ENCODE data around the gene CBARP.
"Not testable (repeated sequence)": the region's sequence is repeated elsewhere in the genome, so short reads cannot be mapped to it uniquely, and the experiment has no call there.

The CBARP gene

GRCh38 chr19:1210227-1210538 is 27.6 kb downstream of the CBARP start:
- no peak for TF ChIP-seq CTCF (IDR thresholded peaks at IDR 0.05; ENCODE audit: low read depth, low read length, missing control alignments)
- in situ Hi-C loops (cut with HindIII; ENCODE audit: low sequenced_read_pairs) = no loop called here
- no peak overlapping the region for H3K4me3 ChIP-seq (ENCODE audit: low read depth, low read length)
- no peak for DNase-seq (ENCODE audit: low read depth)

- in situ Hi-C loops (cut with HindIII; ENCODE audit: low sequenced_read_pairs); H3K4me3 ChIP-seq (ENCODE audit: low read depth, low read length); DNase-seq (ENCODE audit: low read depth): not testable (repeated sequence)
Measured at GRCh38 chr19:1208830-1209229, 29.0 kb downstream of the CBARP start.

- no peak for DNase-seq (ENCODE audit: low read depth)
- in situ Hi-C loops (cut with HindIII; ENCODE audit: low sequenced_read_pairs) = no loop called here
- peak overlapping the region; percentile 77 for H3K4me3 ChIP-seq (ENCODE audit: low read depth, low read length)
- no peak for TF ChIP-seq CTCF (IDR thresholded peaks at IDR 0.05; ENCODE audit: low read depth, low read length, missing control alignments)
Measured at GRCh38 chr19:1206864-1207450, 30.8 kb downstream of the CBARP start.

DNA sequence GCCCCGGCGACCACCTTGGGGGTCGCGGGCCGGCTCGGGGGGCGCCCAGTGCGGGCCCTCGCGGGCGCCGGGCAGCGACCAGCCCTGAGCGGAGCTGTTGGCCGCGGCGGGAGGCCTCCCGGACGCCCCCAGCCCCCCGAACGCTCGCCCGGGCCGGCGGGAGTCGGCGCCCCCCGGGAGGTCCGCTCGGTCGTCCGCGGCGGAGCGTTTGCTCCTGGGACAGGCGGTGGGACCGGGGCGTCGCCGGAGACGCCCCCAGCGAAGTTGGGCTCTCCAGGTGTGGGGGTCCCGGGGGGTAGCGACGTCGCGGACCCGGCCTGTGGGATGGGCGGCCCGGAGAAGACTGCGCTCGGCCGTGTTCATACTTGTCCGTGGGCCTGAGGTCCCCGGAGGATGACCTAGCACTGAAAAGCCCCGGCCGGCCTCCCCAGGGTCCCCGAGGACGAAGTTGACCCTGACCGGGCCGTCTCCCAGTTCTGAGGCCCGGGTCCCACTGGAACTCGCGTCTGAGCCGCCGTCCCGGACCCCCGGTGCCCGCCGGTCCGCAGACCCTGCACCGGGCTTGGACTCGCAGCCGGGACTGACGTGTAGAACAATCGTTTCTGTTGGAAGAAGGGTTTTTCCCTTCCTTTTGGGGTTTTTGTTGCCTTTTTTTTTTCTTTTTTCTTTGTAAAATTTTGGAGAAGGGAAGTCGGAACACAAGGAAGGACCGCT is 31.5 kb downstream of the CBARP start:
- no peak for TF ChIP-seq CTCF (IDR thresholded peaks at IDR 0.05; ENCODE audit: low read depth, low read length, missing control alignments)
- no peak for DNase-seq (ENCODE audit: low read depth)
- peak overlapping the region; percentile 77 for H3K4me3 ChIP-seq (ENCODE audit: low read depth, low read length)
- in situ Hi-C loops (cut with HindIII; ENCODE audit: low sequenced_read_pairs) = no loop called here

DNA sequence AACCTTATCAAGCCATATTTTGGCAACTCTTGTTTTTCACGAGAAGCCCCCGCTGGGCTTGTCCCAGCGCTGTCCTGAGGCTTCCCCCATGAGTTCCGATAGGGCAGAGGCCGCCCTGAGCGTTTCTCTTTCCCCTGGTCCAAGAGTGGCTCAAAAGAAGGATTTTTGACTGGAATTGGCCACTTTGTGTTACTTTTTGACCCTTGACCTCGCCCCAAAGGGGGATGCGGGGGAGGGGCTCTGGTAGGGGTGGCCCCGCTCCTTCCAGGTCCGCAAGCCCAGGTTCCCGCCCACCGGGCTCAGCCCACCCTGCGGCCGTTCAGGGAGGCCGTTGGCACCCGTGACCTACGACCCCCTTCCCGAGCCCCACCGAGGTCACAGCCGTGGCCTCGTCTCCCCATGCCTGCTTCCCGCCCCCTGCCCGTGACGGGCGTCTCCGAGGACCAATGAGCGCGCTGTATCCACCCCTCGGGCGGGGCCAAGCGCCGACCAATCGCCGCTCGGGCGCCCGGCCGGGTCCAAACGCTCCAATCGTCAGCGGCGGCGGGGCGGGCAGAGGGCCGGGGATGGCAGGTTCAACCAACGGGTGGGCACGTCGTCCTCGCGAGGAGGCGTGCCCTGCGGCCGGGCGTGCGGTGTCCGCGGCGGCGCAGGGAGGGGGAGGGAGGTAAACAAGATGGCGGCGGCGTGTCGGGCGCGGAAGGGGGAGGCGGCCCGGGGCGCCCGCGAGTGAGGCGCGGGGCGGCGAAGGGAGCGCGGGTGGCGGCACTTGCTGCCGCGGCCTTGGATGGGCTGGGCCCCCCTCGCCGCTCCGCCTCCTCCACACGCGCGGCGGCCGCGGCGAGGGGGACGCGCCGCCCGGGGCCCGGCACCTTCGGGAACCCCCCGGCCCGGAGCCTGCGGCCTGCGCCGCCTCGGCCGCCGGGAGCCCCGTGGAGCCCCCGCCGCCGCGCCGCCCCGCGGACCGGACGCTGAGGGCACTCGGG is 32.4 kb downstream of the CBARP start, which contains the start of gene STK11:
Gene STK11, plus strand, starts transcription at position 665 of the 986 bp plus-strand sequence. CDS start 1,136 bp downstream, outside the sequence.
- TF ChIP-seq CTCF (IDR thresholded peaks at IDR 0.05; ENCODE audit: low read depth, low read length, missing control alignments) = no peak
- in situ Hi-C loops (cut with HindIII; ENCODE audit: low sequenced_read_pairs) = no loop called here
- H3K4me3 ChIP-seq (ENCODE audit: low read depth, low read length) = peak within 1 kb of the TSS; percentile 77
- DNase-seq (ENCODE audit: low read depth) = peak; percentile 89

GRCh38 chr19:1200614-1201013 is 37.2 kb downstream of the CBARP start:
- in situ Hi-C loops (cut with HindIII; ENCODE audit: low sequenced_read_pairs); DNase-seq (ENCODE audit: low read depth); H3K4me3 ChIP-seq (ENCODE audit: low read depth, low read length): not testable (repeated sequence)

DNA sequence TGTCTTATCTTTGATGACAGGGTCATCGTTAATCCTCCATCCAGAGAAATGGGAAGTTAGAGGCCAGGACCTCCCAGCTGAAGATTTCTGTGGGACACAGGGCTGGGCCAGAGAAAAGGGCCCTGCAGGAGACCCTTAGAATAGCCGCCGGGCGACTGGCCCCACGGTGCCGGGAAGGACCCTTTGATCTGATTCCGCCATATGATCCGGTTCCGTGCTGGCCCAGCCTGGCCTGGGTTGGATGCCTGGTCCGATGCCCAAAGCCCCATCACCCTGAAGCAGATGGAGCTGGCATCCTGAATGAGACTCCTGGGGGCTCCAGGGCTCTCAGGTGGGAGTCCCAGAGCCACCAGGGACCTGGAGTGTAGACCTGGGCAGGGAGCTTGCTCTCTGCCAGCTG is 38.3 kb downstream of the CBARP start:
- in situ Hi-C loops (cut with HindIII; ENCODE audit: low sequenced_read_pairs) = no loop called here
- no peak for TF ChIP-seq CTCF (IDR thresholded peaks at IDR 0.05; ENCODE audit: low read depth, low read length, missing control alignments)
- no peak for DNase-seq (ENCODE audit: low read depth)
- no peak overlapping the region for H3K4me3 ChIP-seq (ENCODE audit: low read depth, low read length)

Data from astrocyte of the cerebellum (primary cell).